SK-N-SH (cell line): ENCODE measurements around the gene SLC26A1. TPM values are rescaled to one million over a fixed set of nuclear protein-coding genes. Genes with fewer than 3 reads are reported as not detected.

Source experiments
- CTCF ChIA-PET: fragments of 300-600, 350-600 bp; formaldehyde crosslinking; extraction: SDS; loops from one replicate; lab custom pipeline; 2021; lab: Yijun Ruan, JAX
- POLR2A ChIA-PET: fragments of 350-600 bp; sonication (Branson Sonifier 250); formaldehyde crosslinking; extraction: SDS; loops from one replicate; lab custom pipeline; 2020; ENCODE audit warnings: antibody characterized with exemption, inconsistent platforms; lab: Yijun Ruan, JAX
- DNase-seq: peaks from one replicate; pipeline ENCODE4 v3.0.0; 2012
- H2AFZ ChIP-seq: fragments of 200-600 bp; sonication (generic); 2 replicates; pipeline ENCODE4 v1.8.1; 2016; ENCODE audit warnings: antibody characterized with exemption, mild to moderate bottlenecking, low read depth
- H3F3A ChIP-seq: fragments of 200-600 bp; sonication (generic); replicated peaks from 2 replicates; pipeline ENCODE3; 2016; ENCODE audit warnings: antibody characterized with exemption, mild to moderate bottlenecking; ENCODE audit not compliant: insufficient read depth
- H3K27ac ChIP-seq, 2 experiments: fragments of 200-500 bp in 1 of 2; fragments of 200-600 bp in 1 of 2; sonication (Bioruptor generic) in 1 of 2; sonication (generic), shearing (Covaris generic) in 1 of 2; 2 replicates each; pipeline versions ENCODE4 v1.5.1 to v1.6.1; 2014 to 2016; ENCODE audit warnings: low read depth in 2 of 2, inconsistent platforms in 1 of 2, low read length in 1 of 2, mild to moderate bottlenecking in 1 of 2, mixed read lengths in 1 of 2
- H3K27me3 ChIP-seq: fragments of 200-600 bp; sonication (generic), shearing (Covaris generic); 2 replicates; pipeline ENCODE4 v1.6.1; 2016; ENCODE audit warnings: mixed run types; ENCODE audit not compliant: insufficient read depth
- H3K36me3 ChIP-seq, 2 experiments: fragments of 200-500 bp in 1 of 2; fragments of 200-600 bp in 1 of 2; sonication (Bioruptor generic) in 1 of 2; sonication (generic) in 1 of 2; replicated peaks in 1 of 2; 2 replicates each; pipeline versions ENCODE3 to v1.5.1; 2014 to 2016; ENCODE audit warnings: low read length in 1 of 2, mild to moderate bottlenecking in 1 of 2; ENCODE audit not compliant: insufficient read depth in 2 of 2, control insufficient read depth in 1 of 2
- H3K4me1 ChIP-seq, 2 experiments: fragments of 200-500 bp in 1 of 2; fragments of 200-600 bp in 1 of 2; sonication (Bioruptor generic) in 1 of 2; sonication (generic), shearing (Covaris generic) in 1 of 2; 2 replicates each; pipeline versions ENCODE4 v1.5.1 to v1.6.1; 2014 to 2016; ENCODE audit warnings: low read depth in 1 of 2, low read length in 1 of 2, mixed run types in 1 of 2; ENCODE audit not compliant: insufficient read depth in 2 of 2, control insufficient read depth in 1 of 2
- H3K4me2 ChIP-seq: fragments of 200-600 bp; sonication (generic), shearing (Covaris generic); 2 replicates; pipeline ENCODE4 v1.6.1; 2017; ENCODE audit warnings: mixed run types
- H3K4me3 ChIP-seq, 2 experiments: fragments of 200-500 bp in 1 of 2; fragments of 200-600 bp in 1 of 2; sonication (Bioruptor generic) in 1 of 2; sonication (generic), shearing (Covaris generic) in 1 of 2; 2 replicates each; pipeline versions ENCODE4 v1.5.1 to v1.8.1; 2014 to 2016; ENCODE audit warnings: low read depth in 2 of 2, inconsistent platforms in 1 of 2, low read length in 1 of 2, mild to moderate bottlenecking in 1 of 2, mixed read lengths in 1 of 2, moderate library complexity in 1 of 2
- H3K79me2 ChIP-seq: fragments of 200-600 bp; sonication (generic); 2 replicates; pipeline ENCODE4 v1.8.1; 2017; ENCODE audit warnings: mild to moderate bottlenecking; ENCODE audit not compliant: insufficient read depth
- H3K9ac ChIP-seq: fragments of 200-600 bp; sonication (generic); 2 replicates; pipeline ENCODE4 v1.6.1; 2017; ENCODE audit warnings: mixed run types
- H3K9me2 ChIP-seq: fragments of 200-600 bp; sonication (generic); 2 replicates; pipeline ENCODE4 v1.6.1; 2017; ENCODE audit warnings: mixed run types
- H3K9me3 ChIP-seq: fragments of 200-600 bp; sonication (generic); 2 replicates; pipeline ENCODE4 v1.6.1; 2017; ENCODE audit warnings: mixed run types, mild to moderate bottlenecking, moderate library complexity
- H4K20me1 ChIP-seq: fragments of 200-600 bp; sonication (generic); 2 replicates; pipeline ENCODE4 v1.6.1; 2017; ENCODE audit warnings: mild to moderate bottlenecking, mixed run types; ENCODE audit not compliant: insufficient read depth
- CTCF ChIP-seq: fragments of 200-600 bp; sonication (generic); IDR thresholded peaks from 2 replicates; pipeline ENCODE4 v1.6.1; 2017; ENCODE audit warnings: antibody characterized with exemption, mild to moderate bottlenecking, moderate library complexity
- ELF1 ChIP-seq: IDR thresholded peaks from 2 replicates; pipeline ENCODE4 v1.4.0; 2012
- EZH2phosphoT487 ChIP-seq: fragments of 200-600 bp; sonication (generic); IDR thresholded peaks from 2 replicates; pipeline ENCODE4 v1.6.1; 2017; ENCODE audit warnings: low read depth, mixed run types, mild to moderate bottlenecking, antibody characterized with exemption, moderate library complexity, borderline replicate concordance
- GATA2 ChIP-seq: sonication (generic); formaldehyde crosslinking; IDR thresholded peaks from 2 replicates; pipeline ENCODE4 v1.5.0; 2020; ENCODE audit warnings: mild to moderate bottlenecking, missing genetic modification reagents
- IRF3 ChIP-seq: fragments of 150-350 bp; IDR thresholded peaks from 2 replicates; pipeline ENCODE4 v1.6.1; 2016; ENCODE audit warnings: mild to moderate bottlenecking, low read depth, low read length
- JUND ChIP-seq: IDR thresholded peaks from 2 replicates; pipeline ENCODE4 v1.4.0; 2012
- MAX ChIP-seq: IDR thresholded peaks from 2 replicates; pipeline ENCODE4 v1.4.0; 2012; ENCODE audit warnings: low read depth
- MEF2A ChIP-seq: IDR thresholded peaks from 2 replicates; pipeline ENCODE4 v1.4.0; 2012; ENCODE audit warnings: low read depth, borderline replicate concordance
- MXI1 ChIP-seq: IDR thresholded peaks from 2 replicates; pipeline ENCODE4 v1.6.1; 2012; ENCODE audit warnings: mild to moderate bottlenecking, low read depth, low read length, improper control_type of control experiment
- NFIC ChIP-seq: IDR thresholded peaks from 2 replicates; pipeline ENCODE4 v1.4.0; 2012; ENCODE audit warnings: borderline replicate concordance
- NRF1 ChIP-seq: IDR thresholded peaks from 2 replicates; pipeline ENCODE4 v1.6.1; 2012; ENCODE audit warnings: low read depth, mild to moderate bottlenecking, low read length
- PBX3 ChIP-seq: IDR thresholded peaks from 2 replicates; pipeline ENCODE4; 2012
- POLR2AphosphoS5 ChIP-seq: IDR thresholded peaks from 2 replicates; pipeline ENCODE4 v1.6.1; 2012; ENCODE audit warnings: low read depth, low read length
- RCOR1 ChIP-seq: fragments of 150-350 bp; IDR thresholded peaks from 2 replicates; pipeline ENCODE4 v1.6.1; 2017; ENCODE audit warnings: antibody characterized with exemption, low read length
- RXRA ChIP-seq: IDR thresholded peaks from 2 replicates; pipeline ENCODE4 v1.4.0; 2012; ENCODE audit warnings: low read depth, mild to moderate bottlenecking, borderline replicate concordance
- TEAD4 ChIP-seq: IDR thresholded peaks from 2 replicates; pipeline ENCODE4 v1.4.0; 2012; ENCODE audit warnings: mild to moderate bottlenecking, borderline replicate concordance; ENCODE audit not compliant: insufficient read depth
- USF1 ChIP-seq: IDR thresholded peaks from 2 replicates; pipeline ENCODE4 v1.4.0; 2012; ENCODE audit warnings: low read depth, borderline replicate concordance
- ZBTB33 ChIP-seq: IDR thresholded peaks from 2 replicates; pipeline ENCODE4 v1.4.0; 2012; ENCODE audit warnings: low read depth, borderline replicate concordance
- WGBS: methylation state at CpG from one replicate; pipeline ENCODE4 v1.1.6; 2017; ENCODE audit warnings: low lambda C conversion rate; 5-methylcytosine and 5-hydroxymethylcytosine counted together
- polyA plus RNA-seq, 3 experiments: library from polyadenylated mRNA; depleted of rRNA; stranded (reverse); fragments of >200 nt; gene quantifications; 2 replicates each; pipeline ENCODE4 v1.2.3, GENCODE V29; 2012

SLC26A1 gene
- polyA plus RNA-seq, 1 of the 3 experiments (the other 2 are of a cell fraction), result 0.05 TPM

- no peaks in the 10 kb centered on the region for H3K9me3 ChIP-seq
- no peaks in the 10 kb centered on the region for H3K9me2 ChIP-seq
- no peaks in the 10 kb centered on the region; a peak in 1 of 4 replicates for H3K4me1 ChIP-seq
- H3K4me3 ChIP-seq, result no peak overlapping the region
- ChIA-PET POLR2A (no interaction called here), CTCF (no interaction called here)
- H3K27me3 ChIP-seq, result no peaks in the 10 kb centered on the region
- TF ChIP-seq ELF1, result no peak
- no peak for TF ChIP-seq POLR2AphosphoS5
- no peak for TF ChIP-seq IRF3
- no peak for TF ChIP-seq PBX3
- no peak for TF ChIP-seq MEF2A
- no peak for TF ChIP-seq RCOR1
- no peak for TF ChIP-seq NFIC
- no peak for TF ChIP-seq RXRA
- H3K27ac ChIP-seq, result no peak overlapping the region
- peaks cover 0 to 4% of the 10 kb centered on the region in 2 experiments for H3K36me3 ChIP-seq
- 93% methylated on average over 13 of the region's 19 CpGs for WGBS
- no peak for DNase-seq
- peaks cover 8% of the 10 kb centered on the region; the same call in 1 of the 2 replicates for H4K20me1 ChIP-seq
- no peaks in the 10 kb centered on the region for H3K79me2 ChIP-seq
- H3K4me2 ChIP-seq, result no peak overlapping the region
- no peak overlapping the region for H3K9ac ChIP-seq
- H2AFZ ChIP-seq, result no peak overlapping the region
- peaks cover 8% of the 10 kb centered on the region for H3F3A ChIP-seq
These were observed 29.5 kb upstream of the SLC26A1 start for GRCh38 chr4:1022739-1023066.

GRCh38 chr4:1022051-1022738 is 29.0 kb upstream of the SLC26A1 start:
- Histone ChIP-seq H4K20me1 (peaks cover 13% of the 10 kb centered on the region; the same call in 1 of the 2 replicates), H3K27me3 (no peaks in the 10 kb centered on the region), H3K4me1 (no peaks in the 10 kb centered on the region; a peak in 1 of 4 replicates), H3K4me3 (no peak overlapping the region), H3K4me2 (no peak overlapping the region), H2AFZ (no peak overlapping the region), H3K36me3 (peaks cover 0 to 4% of the 10 kb centered on the region in 2 experiments), H3K9me3 (no peaks in the 10 kb centered on the region), H3K27ac (no peak overlapping the region), H3K9ac (no peak overlapping the region), H3K79me2 (no peaks in the 10 kb centered on the region), H3F3A (peaks cover 8% of the 10 kb centered on the region), H3K9me2 (no peaks in the 10 kb centered on the region)
- 91% methylated on average over 32 of the region's 46 CpGs for WGBS
- no peak for DNase-seq
- ChIA-PET CTCF (interaction anchor here (1.0 kb wide), 1 partner anchor 12 kb away, joined by 3 read pairs; no protein-coding TSS in a partner anchor), POLR2A (no interaction called here)
- TF ChIP-seq EZH2phosphoT487 (no peak), MAX (no peak), RXRA (no peak), MXI1 (no peak), ZBTB33 (no peak), GATA2 (CRISPR knock-in tag) (no peak), NRF1 (no peak), JUND (no peak), TEAD4 (no peak), MEF2A (no peak), CTCF (no peak), NFIC (no peak), RCOR1 (no peak), USF1 (no peak), IRF3 (no peak)
